Ureter (tissue), 1 donor: ENCODE measurements around the gene NUDT14. TPM values are rescaled to one million over a fixed set of nuclear protein-coding genes. Genes with fewer than 3 reads are reported as not detected.

Experiments
- DNase-seq: peaks from one replicate; pipeline ENCODE4 v3.0.0-alpha.2; 2020; ENCODE audit warnings: low spot score
- total RNA-seq: library from RNA; stranded (reverse); gene quantifications from one replicate; pipeline ENCODE4 v1.2.4, GENCODE V29; 2023
- donor health status: DM: yes; HTN: yes; CAD: no.

The NUDT14 gene
- total RNA-seq, 1 donor from 2014 or later, result 42.4 TPM

- DNase-seq, result no peak
Measured at GRCh38 chr14:105159344-105159743, 21.8 kb downstream of the NUDT14 start.

- DNase-seq, result no peak
Measured at GRCh38 chr14:105158794-105159193, 22.3 kb downstream of the NUDT14 start.

GRCh38 chr14:105157872-105158271 lies 23.2 kb downstream of the NUDT14 start:
- no peak for DNase-seq

- DNase-seq, result no peak
Measured at GRCh38 chr14:105156414-105157375, 24.4 kb downstream of the NUDT14 start.

- no peak for DNase-seq
Measured at GRCh38 chr14:105155681-105156413, 25.3 kb downstream of the NUDT14 start.

GRCh38 chr14:105155071-105155651 lies 26.0 kb downstream of the NUDT14 start:
- no peak for DNase-seq

GRCh38 chr14:105154476-105154871 lies 26.6 kb downstream of the NUDT14 start:
- DNase-seq, result no peak

- no peak for DNase-seq
Measured at GRCh38 chr14:105153739-105154475, 27.2 kb downstream of the NUDT14 start.

- DNase-seq, result no peak
Measured at GRCh38 chr14:105153331-105153731, 27.8 kb downstream of the NUDT14 start.

- DNase-seq, result no peak
Measured at GRCh38 chr14:105152794-105153241, 28.3 kb downstream of the NUDT14 start.

GRCh38 chr14:105151838-105152793 lies 29.0 kb downstream of the NUDT14 start:
- DNase-seq, result no peak

- no peak for DNase-seq
Measured at GRCh38 chr14:105151084-105151837, 29.9 kb downstream of the NUDT14 start.

- no peak for DNase-seq
Measured at GRCh38 chr14:105150368-105151083, 30.6 kb downstream of the NUDT14 start.

- no peak for DNase-seq
Measured at GRCh38 chr14:105150026-105150367, 31.1 kb downstream of the NUDT14 start.

GRCh38 chr14:105149146-105149781 lies 31.8 kb downstream of the NUDT14 start:
- no peak for DNase-seq

GRCh38 chr14:105148604-105149145 lies 32.4 kb downstream of the NUDT14 start:
- DNase-seq, result no peak

GRCh38 chr14:105147671-105148603 lies 33.2 kb downstream of the NUDT14 start:
- DNase-seq, result no peak
